ENCODE measurements around the gene KRT6B.
A peak's percentile ranks its signal among the peaks of the same experiment; 100 is the strongest.

KRT6B gene

GRCh38 chr12:52435659-52435999 lies 16.3 kb downstream of the KRT6B start:
- DNase-seq: no peak

GRCh38 chr12:52434760-52435530 lies 17.0 kb downstream of the KRT6B start:
- no peak for DNase-seq

- DNase-seq: peak in 1 of 3 experiments; percentile 14
Observed at GRCh38 chr12:52434081-52434733, 17.7 kb downstream of the KRT6B start, which contains the start of gene KRT75. KRT75 (minus strand) TSS chr12:52434371; CDS start chr12:52434304, 67 bp downstream.

GRCh38 chr12:52433501-52434080 lies 18.4 kb downstream of the KRT6B start:
- DNase-seq: no peak

GRCh38 chr12:52432559-52433207 lies 19.3 kb downstream of the KRT6B start:
- no peak for DNase-seq

- no peak for DNase-seq
Observed at GRCh38 chr12:52428121-52428520, 23.8 kb downstream of the KRT6B start.

- DNase-seq: no peak
Observed at GRCh38 chr12:52427083-52427482, 24.9 kb downstream of the KRT6B start.

- no peak for DNase-seq
Observed at GRCh38 chr12:52426034-52426433, 25.9 kb downstream of the KRT6B start.

- no peak for DNase-seq
Observed at GRCh38 chr12:52425466-52425865, 26.5 kb downstream of the KRT6B start.

GRCh38 chr12:52423661-52424500 lies 28.1 kb downstream of the KRT6B start:
- DNase-seq: peak; percentile 56 to 74 (median 59)

GRCh38 chr12:52423035-52423434 lies 28.9 kb downstream of the KRT6B start:
- DNase-seq: no peak

GRCh38 chr12:52419656-52420055 lies 32.3 kb downstream of the KRT6B start:
- no peak for DNase-seq

- no peak for DNase-seq
Observed at GRCh38 chr12:52418576-52419110, 33.3 kb downstream of the KRT6B start.

- peak; percentile 21 to 95 (median 85) for DNase-seq
Observed at GRCh38 chr12:52417740-52418139, 34.2 kb downstream of the KRT6B start.

- DNase-seq: no peak
Observed at GRCh38 chr12:52416795-52417194, 35.2 kb downstream of the KRT6B start.

- no peak for DNase-seq
Observed at GRCh38 chr12:52415870-52416750, 35.8 kb downstream of the KRT6B start.

- no peak for DNase-seq
Observed at GRCh38 chr12:52414936-52415335, 37.0 kb downstream of the KRT6B start.

GRCh38 chr12:52413782-52414345 lies 38.1 kb downstream of the KRT6B start:
- DNase-seq: no peak

GRCh38 chr12:52413202-52413601 lies 38.7 kb downstream of the KRT6B start:
- no peak for DNase-seq

- DNase-seq: no peak
Observed at GRCh38 chr12:52411815-52412214, 40.1 kb downstream of the KRT6B start.

Measured in NCI-H1417 (cell line).